Stimulated activated memory B cell treated with anti-CD40 and anti-IgM and Interleukin-4, amounts not matched to agents 10 μg/mL and 1 μg/mL and 100 μg/mL, for 72 hours (primary cell): ENCODE data around the gene DAPK1.

Source experiments
- ATAC-seq: fragments of 150-1000 bp; cut with Tn5 transposase; 2 replicates; pipeline ENCODE4 v1.10.0; 2021
- H3K27ac Mint-ChIP-seq: one replicate; pipeline ENCODE4 v1.8.0; 2022; ENCODE audit warnings: mild to moderate bottlenecking, mixed read lengths
- H3K27me3 Mint-ChIP-seq: one replicate; pipeline ENCODE4 v1.8.0; 2022; ENCODE audit warnings: mixed read lengths
- H3K36me3 Mint-ChIP-seq: one replicate; pipeline ENCODE4 v1.8.0; 2022; ENCODE audit warnings: mixed read lengths
- H3K4me1 Mint-ChIP-seq: one replicate; pipeline ENCODE4 v1.8.0; 2022; ENCODE audit warnings: mixed read lengths
- H3K4me3 Mint-ChIP-seq: one replicate; pipeline ENCODE4 v1.8.0; 2022; ENCODE audit warnings: mild to moderate bottlenecking, moderate library complexity, mixed read lengths
- H3K9me3 Mint-ChIP-seq: one replicate; pipeline ENCODE4 v1.8.0; 2022; ENCODE audit warnings: mixed read lengths

DAPK1 gene

DNA sequence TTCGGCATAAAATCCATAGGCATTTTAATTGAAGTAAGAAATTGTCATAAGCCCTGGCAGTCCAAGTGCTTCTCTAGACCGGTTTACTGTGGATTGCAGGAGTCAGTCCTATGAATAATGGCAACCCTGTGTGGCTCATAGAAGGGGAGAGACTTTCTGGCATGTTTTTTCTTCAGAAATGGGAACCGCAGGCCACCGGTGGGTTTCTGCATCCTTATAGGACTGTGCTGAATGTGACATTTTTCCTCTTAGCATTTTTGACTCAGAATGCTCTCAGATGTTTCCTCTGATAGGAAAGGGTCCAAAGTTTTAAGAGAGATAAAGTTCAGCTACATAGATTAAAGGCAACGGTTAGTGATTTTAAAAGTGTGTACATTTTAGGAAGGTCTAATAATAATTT lies 6.3 kb downstream of the DAPK1 start:
- Mint-ChIP-seq H3K9me3 (peaks cover 4% of the 10 kb centered on the region), H3K4me1 (no peaks in the 10 kb centered on the region), H3K36me3 (no peaks in the 10 kb centered on the region), H3K27me3 (peaks cover 24% of the 10 kb centered on the region), H3K4me3 (no peak overlapping the region), H3K27ac (no peak overlapping the region)
- no peak for ATAC-seq

DNA sequence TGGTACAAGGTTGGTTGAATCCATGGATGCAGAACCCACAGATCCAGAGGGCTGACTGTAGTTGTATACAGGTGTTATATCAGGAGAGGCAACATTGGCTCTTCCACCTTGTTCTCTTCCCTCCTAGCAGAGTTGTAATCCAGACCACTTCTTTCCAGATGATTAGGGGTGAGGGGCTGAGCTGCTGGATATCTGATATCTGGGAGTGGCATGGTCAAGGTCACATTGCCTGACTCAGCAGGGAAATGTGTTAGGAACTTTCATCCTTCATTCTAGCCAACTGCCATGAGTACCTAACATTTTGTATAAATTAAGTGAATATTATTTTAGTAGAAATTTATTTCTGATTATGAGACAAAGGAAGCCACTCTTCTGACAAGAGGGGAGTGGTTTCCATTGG lies 7.3 kb downstream of the DAPK1 start:
- H3K4me1 Mint-ChIP-seq = no peaks in the 10 kb centered on the region

DNA sequence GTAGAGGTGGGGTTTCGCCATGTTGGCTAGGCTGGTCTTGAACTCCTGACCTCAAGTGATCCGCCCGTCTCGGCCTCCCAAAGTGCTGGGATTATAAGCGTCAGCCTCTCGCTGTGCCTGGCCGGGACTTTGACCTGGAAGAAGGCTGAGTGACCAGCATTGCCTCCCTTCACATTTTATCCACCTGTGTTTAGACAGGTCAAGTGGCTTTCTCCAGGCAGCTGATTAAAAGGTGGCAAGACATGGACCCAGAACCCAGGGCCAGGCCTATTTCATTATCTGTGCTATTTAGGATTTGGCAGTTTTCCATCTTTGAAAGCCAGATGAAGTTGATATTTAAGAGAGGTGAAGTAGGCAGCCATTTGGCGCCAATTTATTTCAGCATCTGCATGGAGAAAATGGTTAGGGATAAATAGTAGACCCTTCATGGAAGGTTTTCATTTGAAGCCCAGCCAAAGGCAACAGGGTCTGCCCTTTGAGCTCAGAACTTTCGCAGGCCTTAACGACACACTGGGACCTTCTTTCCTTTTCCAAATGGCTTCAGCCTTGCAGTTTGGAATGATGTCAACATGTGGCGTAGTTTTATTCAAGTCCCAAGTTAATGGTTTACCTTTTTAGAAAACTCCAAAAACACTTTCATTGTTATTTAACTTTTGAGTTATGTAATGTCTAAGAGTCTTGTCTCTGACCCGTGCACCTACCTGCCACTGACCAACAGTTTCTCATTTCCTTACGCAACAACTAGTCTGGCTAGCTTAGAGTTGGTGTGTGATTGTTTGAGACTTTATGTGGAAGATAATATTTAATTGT lies 8.4 kb downstream of the DAPK1 start:
- Mint-ChIP-seq H3K9me3 (peaks cover 5% of the 10 kb centered on the region), H3K27ac (no peak overlapping the region), H3K27me3 (peaks cover 2% of the 10 kb centered on the region), H3K4me1 (no peaks in the 10 kb centered on the region), H3K4me3 (no peak overlapping the region), H3K36me3 (no peaks in the 10 kb centered on the region)
- ATAC-seq = no peak

More for the DNA sequence above, 7.3 kb downstream of the DAPK1 start:
- Mint-ChIP-seq H3K9me3 (peaks cover 4% of the 10 kb centered on the region), H3K27me3 (peaks cover 14% of the 10 kb centered on the region), H3K27ac (no peak overlapping the region), H3K36me3 (no peaks in the 10 kb centered on the region), H3K4me3 (no peak overlapping the region)
- ATAC-seq = no peak

DNA sequence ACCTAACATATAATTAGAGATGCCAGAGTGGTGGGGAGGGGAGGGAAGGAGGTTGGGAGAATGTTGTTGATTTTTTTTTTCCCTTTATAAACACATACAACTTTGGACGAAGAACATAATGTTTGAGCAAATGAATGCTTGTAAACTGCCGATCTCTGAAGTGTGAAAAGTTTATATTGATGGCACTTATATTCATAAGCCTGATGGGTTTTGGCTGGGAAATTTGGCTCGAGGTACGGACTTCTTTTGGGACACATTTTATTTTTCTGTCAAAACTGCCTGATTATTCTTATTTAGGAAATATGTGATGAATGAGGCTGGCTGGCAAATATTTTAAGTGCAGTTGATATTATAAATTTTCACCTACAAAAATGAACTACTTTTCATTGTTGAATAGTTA lies 9.9 kb downstream of the DAPK1 start:
- Mint-ChIP-seq H3K27me3 (no peaks in the 10 kb centered on the region), H3K4me3 (no peak overlapping the region), H3K27ac (no peak overlapping the region), H3K9me3 (peaks cover 10% of the 10 kb centered on the region), H3K36me3 (no peaks in the 10 kb centered on the region), H3K4me1 (no peaks in the 10 kb centered on the region)
- no peak for ATAC-seq

DNA sequence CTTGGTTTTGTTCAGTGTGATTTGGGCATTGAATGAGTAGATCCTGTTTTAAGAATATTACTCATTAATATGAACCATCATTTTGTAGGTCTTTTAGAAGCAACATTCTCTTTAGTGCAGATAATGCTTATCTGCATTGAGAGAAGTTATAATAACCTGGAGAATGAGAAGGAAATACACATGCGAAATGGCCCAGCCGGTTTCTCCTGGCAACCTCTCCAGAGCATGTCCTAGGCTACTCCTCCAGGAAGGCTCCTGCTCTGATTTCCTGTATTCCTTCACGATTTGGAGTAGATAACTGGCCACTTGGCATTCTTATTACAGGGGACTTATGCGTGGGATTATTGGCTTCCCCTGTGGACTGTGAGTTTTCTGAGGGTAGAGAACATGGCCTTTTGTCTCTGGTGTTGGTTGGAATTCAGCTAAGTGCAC lies 12.6 kb downstream of the DAPK1 start:
- Mint-ChIP-seq H3K9me3 (peaks cover 10% of the 10 kb centered on the region), H3K4me3 (no peak overlapping the region), H3K4me1 (no peaks in the 10 kb centered on the region), H3K27me3 (no peaks in the 10 kb centered on the region), H3K27ac (no peak overlapping the region), H3K36me3 (no peaks in the 10 kb centered on the region)
- ATAC-seq = no peak

DNA sequence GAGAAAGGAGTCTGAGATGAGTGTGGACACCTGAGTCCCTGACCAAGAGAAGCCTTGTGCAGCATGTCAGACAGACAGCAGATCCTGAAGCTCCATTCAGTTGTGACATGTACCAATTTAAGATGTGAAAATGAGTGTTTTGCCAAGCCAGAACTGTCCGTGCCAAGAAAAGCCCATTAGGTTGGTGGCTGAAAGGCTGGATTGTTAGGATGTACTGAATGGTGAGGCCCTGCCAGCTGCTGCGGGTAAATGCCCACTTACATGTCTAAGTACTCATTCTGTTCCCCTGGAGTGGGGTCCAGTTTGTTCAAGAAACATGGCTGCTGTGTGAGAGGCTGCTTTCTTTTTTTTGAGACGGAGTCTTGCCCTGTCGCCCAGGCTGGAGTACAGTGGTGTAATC lies 14.6 kb downstream of the DAPK1 start:
- no peak overlapping the region for H3K4me3 Mint-ChIP-seq
- H3K9me3 Mint-ChIP-seq = peaks cover 10% of the 10 kb centered on the region
- H3K4me1 Mint-ChIP-seq = no peaks in the 10 kb centered on the region
- H3K36me3 Mint-ChIP-seq = no peaks in the 10 kb centered on the region
- H3K27ac Mint-ChIP-seq = no peak overlapping the region
- no peak for ATAC-seq
- peaks cover 8% of the 10 kb centered on the region for H3K27me3 Mint-ChIP-seq

DNA sequence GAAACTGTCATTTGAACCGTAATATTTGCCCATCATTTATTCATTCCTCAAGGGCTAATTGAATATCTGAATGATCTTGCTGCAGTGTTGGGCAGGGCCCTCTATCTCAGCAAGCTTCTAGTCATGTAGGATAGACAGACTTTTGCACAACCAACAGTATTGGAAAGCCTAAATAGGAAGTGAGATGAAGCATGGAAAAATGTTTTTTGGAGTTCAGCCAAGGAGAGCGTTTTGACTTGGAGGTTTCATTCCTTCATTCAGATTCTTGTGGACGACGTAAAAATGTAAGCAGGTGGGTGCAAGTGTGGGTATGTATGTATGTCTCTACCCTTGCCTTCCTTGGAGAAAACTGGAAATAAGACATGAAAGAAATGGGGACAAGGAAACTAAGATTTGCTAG lies 15.5 kb downstream of the DAPK1 start:
- H3K4me1 Mint-ChIP-seq = no peaks in the 10 kb centered on the region
- H3K4me3 Mint-ChIP-seq = no peak overlapping the region
- peaks cover 8% of the 10 kb centered on the region for H3K27me3 Mint-ChIP-seq
- H3K9me3 Mint-ChIP-seq = peaks cover 10% of the 10 kb centered on the region
- ATAC-seq = no peak
- no peak overlapping the region for H3K27ac Mint-ChIP-seq
- no peaks in the 10 kb centered on the region for H3K36me3 Mint-ChIP-seq

DNA sequence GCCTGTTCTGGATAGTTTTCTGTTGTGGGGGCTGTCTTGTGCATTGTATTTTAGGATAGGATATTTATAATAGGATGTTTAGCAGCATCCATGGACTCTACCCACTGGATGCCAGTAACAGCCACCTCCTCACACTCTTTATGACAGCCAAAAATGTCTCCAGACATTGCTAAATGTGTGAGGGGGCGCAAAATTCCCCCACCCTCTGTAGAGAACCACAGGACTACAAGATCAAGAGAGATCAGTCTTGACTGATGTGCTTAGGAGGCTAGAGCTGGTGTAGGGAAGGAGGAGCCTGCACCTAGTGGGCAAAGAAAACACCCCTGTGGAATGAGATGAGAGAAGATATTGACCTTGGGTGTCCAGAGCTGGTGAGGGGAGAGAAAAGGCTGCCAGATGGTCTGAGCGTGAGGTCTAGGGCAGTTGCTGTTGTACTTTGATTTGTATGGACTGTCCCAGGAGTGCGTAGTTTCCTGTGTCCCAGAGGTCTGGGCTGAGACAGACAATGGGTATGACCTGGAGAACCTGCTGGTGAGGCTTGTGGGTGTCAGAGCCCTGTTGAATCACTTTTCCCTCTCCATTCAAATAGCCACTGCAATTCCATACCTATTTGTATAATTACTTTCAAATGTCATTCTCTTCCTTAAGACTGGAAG lies 16.3 kb downstream of the DAPK1 start:
- no peak overlapping the region for H3K27ac Mint-ChIP-seq
- H3K36me3 Mint-ChIP-seq = no peaks in the 10 kb centered on the region
- H3K4me1 Mint-ChIP-seq = no peaks in the 10 kb centered on the region
- ATAC-seq = no peak
- no peak overlapping the region for H3K4me3 Mint-ChIP-seq
- H3K27me3 Mint-ChIP-seq = peaks cover 15% of the 10 kb centered on the region
- H3K9me3 Mint-ChIP-seq = peaks cover 9% of the 10 kb centered on the region

DNA sequence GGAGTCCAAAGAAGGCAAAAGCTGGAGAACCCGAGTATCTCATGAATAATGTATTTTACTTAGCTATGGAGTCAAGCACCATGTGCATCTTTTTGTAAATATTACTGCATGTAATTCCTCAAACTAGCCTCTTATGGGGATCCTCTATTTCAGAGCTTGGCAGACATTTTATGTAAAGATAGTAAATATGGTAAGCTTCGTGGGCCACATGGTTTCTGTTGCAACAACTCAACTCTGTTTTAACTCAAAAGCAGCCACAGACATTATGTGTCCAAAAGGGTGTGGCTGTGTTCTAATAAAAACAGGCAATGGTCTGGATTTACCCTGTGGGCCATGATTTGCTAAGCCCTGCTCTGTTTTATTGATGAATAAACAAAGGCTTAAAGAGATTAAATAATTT lies 17.3 kb downstream of the DAPK1 start:
- no peaks in the 10 kb centered on the region for H3K36me3 Mint-ChIP-seq
- H3K27me3 Mint-ChIP-seq = peaks cover 16% of the 10 kb centered on the region
- H3K9me3 Mint-ChIP-seq = peaks cover 9% of the 10 kb centered on the region
- no peak for ATAC-seq
- H3K4me3 Mint-ChIP-seq = no peak overlapping the region
- no peak overlapping the region for H3K27ac Mint-ChIP-seq
- no peaks in the 10 kb centered on the region for H3K4me1 Mint-ChIP-seq

DNA sequence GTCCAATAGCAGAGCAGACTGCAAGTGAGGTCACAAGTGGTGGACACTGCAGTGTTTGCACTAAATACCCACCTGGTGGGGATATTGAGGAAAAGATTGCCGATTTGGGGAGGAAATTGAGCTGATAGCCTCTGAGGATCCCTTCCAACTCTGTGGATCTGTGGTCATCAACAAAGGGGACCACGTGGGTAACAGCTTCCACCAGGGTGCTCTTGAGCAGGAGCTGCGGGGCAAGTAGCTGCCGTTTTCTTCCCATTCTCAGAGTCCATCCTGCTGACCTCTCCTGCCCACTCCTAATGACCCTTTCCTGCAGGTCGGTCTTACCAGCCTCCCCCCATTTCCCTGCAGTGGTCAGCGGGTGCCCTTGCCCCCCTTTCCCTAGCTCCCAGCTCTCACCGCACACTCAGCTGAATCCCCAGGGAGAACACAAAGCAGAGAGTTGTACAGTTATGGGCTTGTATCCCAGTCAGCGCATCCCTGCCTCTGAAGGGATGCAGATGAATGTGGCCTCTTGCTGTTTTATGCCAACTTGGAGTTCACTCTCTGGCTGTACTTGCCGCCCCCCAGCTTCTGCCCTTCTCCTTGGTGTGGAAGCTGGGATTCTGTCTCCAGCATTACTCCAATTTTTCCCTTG lies 18.0 kb downstream of the DAPK1 start:
- ATAC-seq = no peak
- H3K4me1 Mint-ChIP-seq = no peaks in the 10 kb centered on the region
- H3K27ac Mint-ChIP-seq = no peak overlapping the region
- H3K9me3 Mint-ChIP-seq = peaks cover 9% of the 10 kb centered on the region
- H3K36me3 Mint-ChIP-seq = no peaks in the 10 kb centered on the region
- H3K27me3 Mint-ChIP-seq = peaks cover 16% of the 10 kb centered on the region
- no peak overlapping the region for H3K4me3 Mint-ChIP-seq

DNA sequence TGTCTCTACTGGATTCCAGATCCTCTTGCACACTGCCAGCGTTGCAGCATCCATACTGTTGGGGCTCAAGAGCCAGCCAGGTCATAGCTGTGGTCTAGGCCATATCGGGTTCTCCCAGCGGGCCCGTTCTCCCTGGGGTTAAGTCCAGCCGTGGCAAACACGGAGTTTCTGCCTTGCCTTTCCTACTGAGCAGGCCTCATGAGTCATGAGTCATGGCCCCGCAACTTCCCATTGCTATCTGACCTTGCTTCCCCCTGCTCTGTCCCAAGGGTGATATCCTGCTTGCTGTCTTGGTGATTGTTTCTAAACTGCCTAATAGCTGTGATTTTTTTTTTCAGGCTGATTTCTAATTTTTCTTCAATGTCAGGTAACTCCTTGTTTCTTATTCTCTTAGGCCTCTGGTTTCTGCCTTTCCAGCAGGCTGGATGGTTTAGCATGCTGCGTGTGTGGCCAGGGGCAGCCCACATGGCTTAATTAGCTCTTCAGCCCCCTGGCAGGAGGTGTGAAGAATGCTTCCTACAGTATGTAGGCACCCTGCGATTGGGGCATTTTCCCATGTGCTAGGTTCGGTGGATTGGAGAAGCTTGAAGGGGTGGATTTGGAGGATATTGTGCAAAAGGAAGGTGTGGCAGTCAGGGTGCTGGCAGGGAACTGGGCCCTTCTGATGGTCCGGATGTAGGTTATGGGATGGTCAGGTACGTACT lies 18.7 kb downstream of the DAPK1 start:
- peaks cover 5% of the 10 kb centered on the region for H3K9me3 Mint-ChIP-seq
- H3K36me3 Mint-ChIP-seq = no peaks in the 10 kb centered on the region
- no peak for ATAC-seq
- no peaks in the 10 kb centered on the region for H3K4me1 Mint-ChIP-seq
- H3K27me3 Mint-ChIP-seq = peaks cover 16% of the 10 kb centered on the region
- no peak overlapping the region for H3K4me3 Mint-ChIP-seq
- no peak overlapping the region for H3K27ac Mint-ChIP-seq

DNA sequence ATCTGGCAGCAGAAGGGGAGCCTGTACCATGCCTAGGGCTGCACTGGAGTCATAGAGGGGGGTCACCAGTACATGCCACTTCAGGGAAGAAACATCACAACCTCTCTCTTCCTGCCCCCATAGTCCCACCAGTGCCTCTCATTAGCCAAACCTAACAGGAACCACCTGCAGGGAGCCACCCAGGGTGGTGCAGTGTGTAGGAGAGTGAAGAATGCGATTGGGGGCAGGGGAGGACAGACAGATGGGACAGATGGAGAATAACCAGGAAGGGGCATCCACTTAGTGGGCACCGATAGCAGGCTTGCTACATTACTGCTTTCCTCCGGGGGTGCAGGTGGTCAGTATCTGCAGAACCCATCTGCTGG lies 19.2 kb downstream of the DAPK1 start:
- Mint-ChIP-seq H3K4me1 (no peaks in the 10 kb centered on the region), H3K27me3 (peaks cover 16% of the 10 kb centered on the region), H3K36me3 (no peaks in the 10 kb centered on the region), H3K4me3 (no peak overlapping the region), H3K27ac (no peak overlapping the region), H3K9me3 (peaks cover 5% of the 10 kb centered on the region)
- no peak for ATAC-seq

DNA sequence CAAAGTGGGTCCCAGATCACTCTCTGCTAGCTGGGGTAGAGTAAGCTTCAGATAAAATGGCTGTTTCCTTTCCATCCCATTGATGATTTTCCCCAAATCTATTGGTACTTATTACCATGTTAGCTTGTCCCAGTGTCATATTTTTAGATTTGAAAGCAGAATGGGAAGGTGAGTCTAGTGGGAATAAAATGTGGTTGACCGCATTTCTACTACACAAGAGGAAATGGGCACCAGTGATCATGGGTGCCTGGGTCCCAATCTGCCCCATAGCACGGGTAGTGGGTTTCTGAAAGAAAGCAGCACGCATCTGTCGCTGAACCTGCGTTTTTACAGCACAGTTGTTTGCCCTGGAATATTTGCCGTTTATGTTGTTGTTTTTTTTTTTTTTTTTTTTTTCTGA lies 20.1 kb downstream of the DAPK1 start:
- no peaks in the 10 kb centered on the region for H3K36me3 Mint-ChIP-seq
- peaks cover 16% of the 10 kb centered on the region for H3K27me3 Mint-ChIP-seq
- H3K4me1 Mint-ChIP-seq = no peaks in the 10 kb centered on the region
- no peak overlapping the region for H3K4me3 Mint-ChIP-seq
- peaks cover 5% of the 10 kb centered on the region for H3K9me3 Mint-ChIP-seq
- ATAC-seq = no peak
- no peak overlapping the region for H3K27ac Mint-ChIP-seq

DNA sequence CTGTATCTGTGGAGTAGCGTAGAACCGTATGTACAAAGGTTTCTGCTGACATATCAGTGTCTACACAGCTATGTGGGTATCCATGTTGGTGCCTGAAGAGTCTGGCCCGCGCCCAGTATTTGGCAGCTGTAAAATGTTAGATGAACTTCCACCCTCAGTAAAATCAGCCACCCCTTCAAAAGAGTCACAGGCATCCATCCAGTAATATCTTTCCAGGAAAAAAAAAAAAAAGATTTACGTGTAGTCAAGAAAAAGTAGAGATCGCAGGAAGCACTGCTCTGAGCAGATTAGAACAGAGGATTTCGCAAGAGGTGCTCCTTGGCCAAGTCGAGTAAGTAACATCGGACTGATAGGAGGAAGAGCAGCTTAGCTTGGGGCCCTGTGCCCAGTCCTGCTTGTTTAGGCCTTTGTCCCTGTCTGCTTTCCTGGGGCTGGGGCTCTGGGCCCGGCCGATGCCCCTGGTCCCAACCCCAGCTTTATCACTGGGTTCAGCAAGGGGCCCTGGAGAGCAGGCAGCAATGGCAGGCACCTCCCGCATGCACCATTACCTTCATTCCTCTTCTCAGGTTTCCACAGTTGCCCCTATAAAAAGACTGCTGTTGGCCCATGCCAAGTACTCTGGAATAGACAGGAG lies 21.2 kb downstream of the DAPK1 start:
- Mint-ChIP-seq H3K4me3 (no peak overlapping the region), H3K4me1 (no peaks in the 10 kb centered on the region), H3K36me3 (no peaks in the 10 kb centered on the region), H3K27me3 (peaks cover 16% of the 10 kb centered on the region), H3K9me3 (peaks cover 5% of the 10 kb centered on the region), H3K27ac (no peak overlapping the region)
- ATAC-seq = no peak

DNA sequence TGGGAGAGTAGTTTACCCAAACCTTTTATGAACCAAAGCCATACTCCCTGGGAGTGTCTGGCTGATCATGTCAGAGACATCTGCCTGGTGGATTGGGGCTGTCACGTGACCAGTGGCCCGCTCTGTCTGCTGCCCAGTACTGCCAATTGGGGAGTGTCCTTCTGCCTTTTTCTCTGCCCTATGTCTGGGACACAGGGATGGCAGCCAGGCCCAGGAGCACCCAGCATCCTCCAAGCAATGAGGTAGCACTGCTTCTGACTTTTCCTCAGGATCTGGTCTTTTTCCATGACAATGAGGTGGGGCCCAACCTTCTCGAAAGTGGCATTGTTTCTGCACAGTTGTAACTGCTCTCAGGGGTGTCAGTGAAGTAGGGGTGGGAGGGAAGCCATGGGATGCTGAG lies 21.8 kb downstream of the DAPK1 start:
- H3K9me3 Mint-ChIP-seq = peaks cover 5% of the 10 kb centered on the region
- no peaks in the 10 kb centered on the region for H3K36me3 Mint-ChIP-seq
- no peak overlapping the region for H3K4me3 Mint-ChIP-seq
- H3K27me3 Mint-ChIP-seq = peaks cover 16% of the 10 kb centered on the region
- no peak for ATAC-seq
- H3K27ac Mint-ChIP-seq = no peak overlapping the region
- H3K4me1 Mint-ChIP-seq = no peaks in the 10 kb centered on the region
